HUDEP-2 (cell line): ENCODE data around the gene SFR1.
"Not testable (repeated sequence)": the region's sequence is repeated elsewhere in the genome, so short reads cannot be mapped to it uniquely, and the experiment has no call there.

Experiments used
- DNase-seq, 76 experiments: peaks; one replicate each; lab custom pipeline; 2025; ENCODE audit not compliant: unreplicated experiment in 76 of 76; lab: John Stamatoyannopoulos, UW

The SFR1 gene

GRCh38 chr10:104155591-104155990 lies 33.6 kb downstream of the SFR1 start:
- no peak for DNase-seq

DNA sequence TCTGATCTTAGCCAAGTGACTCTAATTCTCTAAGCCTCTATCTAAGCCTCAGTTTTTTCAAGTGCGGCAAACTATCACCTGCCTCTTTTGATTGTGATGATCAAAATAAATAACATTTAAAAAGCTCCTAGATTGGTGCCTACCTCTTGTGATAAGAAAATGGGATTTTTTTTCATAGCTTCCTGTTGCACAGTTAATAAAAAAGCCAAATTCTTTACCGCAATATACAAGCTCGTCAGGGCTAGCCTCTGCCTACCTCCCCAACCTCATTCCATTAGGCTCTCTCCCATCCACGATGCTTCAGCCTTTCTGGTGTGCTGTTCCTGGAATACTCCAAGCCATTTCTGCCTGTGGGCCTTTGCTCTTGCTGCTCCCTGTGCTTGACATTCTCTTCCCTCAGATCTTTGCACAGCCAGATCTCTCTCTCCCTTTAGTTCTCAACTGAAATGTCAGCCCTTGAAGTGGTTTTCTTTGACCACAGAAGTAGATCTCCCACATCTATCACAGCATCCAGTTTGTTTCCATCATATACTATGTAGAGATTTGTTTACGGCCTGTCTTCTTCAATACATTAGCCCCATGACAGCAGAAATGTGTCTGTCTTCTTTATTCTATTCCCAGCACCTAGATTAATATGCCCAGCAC lies 48.8 kb downstream of the SFR1 start:
- no peak for DNase-seq

DNA sequence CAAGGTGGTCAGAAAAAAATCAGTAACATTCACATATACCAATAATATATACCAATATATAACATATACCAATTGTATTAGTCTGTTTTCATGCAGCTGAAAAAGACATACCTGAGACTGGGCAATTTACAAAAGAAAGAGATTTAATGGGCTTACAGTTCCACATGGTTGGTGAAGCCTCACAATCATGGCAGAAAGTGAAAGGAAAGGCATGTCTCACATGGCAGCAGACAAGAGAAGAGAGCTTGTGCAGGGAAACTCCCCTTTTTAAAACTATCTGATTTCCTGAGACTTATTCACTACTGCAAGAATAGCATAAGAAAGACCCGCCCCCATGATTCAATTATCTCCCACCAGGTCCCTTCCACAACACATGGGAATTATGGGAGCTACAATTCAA lies 52.2 kb downstream of the SFR1 start:
- not testable (repeated sequence) for DNase-seq
